T-helper 17 cell (primary cell): ENCODE measurements around the gene ABCB10. TPM values are rescaled to one million over a fixed set of nuclear protein-coding genes. Genes with fewer than 3 reads are reported as not detected.
"Not testable (repeated sequence)": the region's sequence is repeated elsewhere in the genome, so short reads cannot be mapped to it uniquely, and the experiment has no call there.

Experiments used
- ATAC-seq: fragments of 150-1000 bp; cut with Tn5 transposase; 2 replicates; pipeline ENCODE4 v1.10.0; 2021; ENCODE audit warnings: mild to moderate bottlenecking, moderate library complexity
- DNase-seq, 3 donors: peaks; one replicate each; pipeline versions ENCODE4 v3.0.0 to v3.0.0-alpha.2; 2020 to 2021
- H3K9me3 ChIP-seq: one replicate; pipeline ENCODE4 v1.7.0; 2013; ENCODE audit warnings: low read length, mild to moderate bottlenecking; ENCODE audit not compliant: control insufficient read depth, poor library complexity, severe bottlenecking
- H3K27ac Mint-ChIP-seq: one replicate; pipeline ENCODE4 v1.8.0; 2022; ENCODE audit warnings: mild to moderate bottlenecking, moderate library complexity, mixed read lengths
- H3K27me3 Mint-ChIP-seq: one replicate; pipeline ENCODE4 v1.8.0; 2022; ENCODE audit warnings: mixed read lengths
- H3K36me3 Mint-ChIP-seq: one replicate; pipeline ENCODE4 v1.8.0; 2022; ENCODE audit warnings: low read depth, mixed read lengths
- H3K4me1 Mint-ChIP-seq: one replicate; pipeline ENCODE4 v1.8.0; 2022; ENCODE audit warnings: mild to moderate bottlenecking, mixed read lengths
- H3K4me3 Mint-ChIP-seq: one replicate; pipeline ENCODE4 v1.8.0; 2022; ENCODE audit warnings: mild to moderate bottlenecking, moderate library complexity, mixed read lengths
- total RNA-seq, 4 donors: library from RNA in 2 of 4; stranded (reverse) in 2 of 4; gene quantifications; one replicate each; pipeline ENCODE4 v1.2.3 and lab custom pipeline; 2022 to 2026

Gene ABCB10
- total RNA-seq, 2 donors from 2014 or later: 12.9 to 19.2 TPM

- no peak overlapping the region for H3K4me3 Mint-ChIP-seq
- DNase-seq (no peak), ATAC-seq (no peak)
- peaks cover 8% of the 10 kb centered on the region for H3K4me1 Mint-ChIP-seq
- peaks cover 5% of the 10 kb centered on the region for H3K27me3 Mint-ChIP-seq
- no peaks in the 10 kb centered on the region for H3K9me3 ChIP-seq
- peaks cover 2% of the 10 kb centered on the region for H3K36me3 Mint-ChIP-seq
- no peak overlapping the region for H3K27ac Mint-ChIP-seq
These were observed 4.2 kb upstream of the ABCB10 start for GRCh38 chr1:229562686-229563085.

- H3K9me3 ChIP-seq: no peaks in the 10 kb centered on the region
- no peak for DNase-seq
- Mint-ChIP-seq H3K4me3 (no peak overlapping the region), H3K36me3 (no peaks in the 10 kb centered on the region), H3K27me3 (no peaks in the 10 kb centered on the region), H3K27ac (no peak overlapping the region), H3K4me1 (peaks cover 20% of the 10 kb centered on the region)
- no peak for ATAC-seq
These were observed 2.6 kb upstream of the ABCB10 start for GRCh38 chr1:229561141-229561540.

- not testable (repeated sequence) for H3K4me3 Mint-ChIP-seq, DNase-seq, H3K27me3 Mint-ChIP-seq, H3K36me3 Mint-ChIP-seq, H3K27ac Mint-ChIP-seq, ATAC-seq, H3K9me3 ChIP-seq
- peaks cover 25% of the 10 kb centered on the region for H3K4me1 Mint-ChIP-seq
These were observed 1.6 kb upstream of the ABCB10 start for GRCh38 chr1:229560124-229560523.

GRCh38 chr1:229559336-229559801, 862 bp upstream of the ABCB10 start:
- DNase-seq, H3K36me3 Mint-ChIP-seq, ATAC-seq, H3K9me3 ChIP-seq, H3K27me3 Mint-ChIP-seq: not testable (repeated sequence)
- Mint-ChIP-seq H3K27ac (peak overlapping the region; percentile 73), H3K4me3 (peak overlapping the region; percentile 95), H3K4me1 (peaks cover 30% of the 10 kb centered on the region)

- peak; percentile 15 for ATAC-seq
- no peaks in the 10 kb centered on the region for H3K9me3 ChIP-seq
- peak overlapping the region; percentile 84 for H3K27ac Mint-ChIP-seq
- H3K27me3 Mint-ChIP-seq: no peaks in the 10 kb centered on the region
- peak in 2 of 3 donors; percentile 6 to 12 for DNase-seq
- H3K4me1 Mint-ChIP-seq: peaks cover 37% of the 10 kb centered on the region
- H3K4me3 Mint-ChIP-seq: peak overlapping the region; percentile 88
- H3K36me3 Mint-ChIP-seq: no peaks in the 10 kb centered on the region
These were observed 543 bp downstream of the ABCB10 start for GRCh38 chr1:229557913-229558414.

- no peaks in the 10 kb centered on the region for H3K27me3 Mint-ChIP-seq
- ATAC-seq (no peak), DNase-seq (no peak)
- H3K27ac Mint-ChIP-seq: peak overlapping the region; percentile 84
- H3K36me3 Mint-ChIP-seq: no peaks in the 10 kb centered on the region
- H3K4me1 Mint-ChIP-seq: peaks cover 42% of the 10 kb centered on the region
- no peaks in the 10 kb centered on the region for H3K9me3 ChIP-seq
- H3K4me3 Mint-ChIP-seq: peak overlapping the region; percentile 88
These were observed 1.2 kb downstream of the ABCB10 start for GRCh38 chr1:229557200-229557850.

GRCh38 chr1:229554886-229555621, 3.5 kb downstream of the ABCB10 start:
- H3K4me3 Mint-ChIP-seq: no peak overlapping the region
- peaks cover 51% of the 10 kb centered on the region for H3K4me1 Mint-ChIP-seq
- DNase-seq: no peak
- no peak for ATAC-seq
- no peak overlapping the region for H3K27ac Mint-ChIP-seq
- no peaks in the 10 kb centered on the region for H3K36me3 Mint-ChIP-seq
- H3K9me3 ChIP-seq: no peaks in the 10 kb centered on the region
- no peaks in the 10 kb centered on the region for H3K27me3 Mint-ChIP-seq

- Mint-ChIP-seq H3K36me3 (no peaks in the 10 kb centered on the region), H3K27me3 (no peaks in the 10 kb centered on the region), H3K4me1 (peaks cover 44% of the 10 kb centered on the region), H3K4me3 (no peak overlapping the region), H3K27ac (peak overlapping the region; percentile 53)
- no peak for ATAC-seq
- H3K9me3 ChIP-seq: no peaks in the 10 kb centered on the region
- no peak for DNase-seq
These were observed 4.8 kb downstream of the ABCB10 start for GRCh38 chr1:229553621-229554130.

GRCh38 chr1:229552732-229553131, 5.8 kb downstream of the ABCB10 start:
- H3K27me3 Mint-ChIP-seq: no peaks in the 10 kb centered on the region
- no peaks in the 10 kb centered on the region for H3K36me3 Mint-ChIP-seq
- H3K27ac Mint-ChIP-seq: peak overlapping the region; percentile 24
- no peaks in the 10 kb centered on the region for H3K9me3 ChIP-seq
- peaks cover 43% of the 10 kb centered on the region for H3K4me1 Mint-ChIP-seq
- DNase-seq: no peak
- ATAC-seq: no peak
- H3K4me3 Mint-ChIP-seq: peak overlapping the region; percentile 5

- H3K4me1 Mint-ChIP-seq: peaks cover 29% of the 10 kb centered on the region
- H3K36me3 Mint-ChIP-seq: no peaks in the 10 kb centered on the region
- peak overlapping the region; percentile 39 for H3K27ac Mint-ChIP-seq
- no peak overlapping the region for H3K4me3 Mint-ChIP-seq
- no peaks in the 10 kb centered on the region for H3K27me3 Mint-ChIP-seq
- H3K9me3 ChIP-seq: no peaks in the 10 kb centered on the region
- ATAC-seq (no peak), DNase-seq (no peak)
These were observed 7.5 kb downstream of the ABCB10 start for GRCh38 chr1:229550812-229551567.

GRCh38 chr1:229547542-229547941, 11.0 kb downstream of the ABCB10 start:
- no peaks in the 10 kb centered on the region for H3K9me3 ChIP-seq
- Mint-ChIP-seq H3K27me3 (no peaks in the 10 kb centered on the region), H3K4me3 (no peak overlapping the region), H3K4me1 (peaks cover 11% of the 10 kb centered on the region), H3K36me3 (no peaks in the 10 kb centered on the region), H3K27ac (no peak overlapping the region)
- ATAC-seq (no peak), DNase-seq (no peak)

- no peak overlapping the region for H3K27ac Mint-ChIP-seq
- H3K9me3 ChIP-seq: no peaks in the 10 kb centered on the region
- DNase-seq (no peak), ATAC-seq (no peak)
- H3K4me1 Mint-ChIP-seq: peaks cover 2% of the 10 kb centered on the region
- no peaks in the 10 kb centered on the region for H3K36me3 Mint-ChIP-seq
- H3K4me3 Mint-ChIP-seq: no peak overlapping the region
- H3K27me3 Mint-ChIP-seq: no peaks in the 10 kb centered on the region
These were observed 13.9 kb downstream of the ABCB10 start for GRCh38 chr1:229544587-229544986.
